ENCODE measurements around the gene ZNF555. TPM values are rescaled to one million over a fixed set of nuclear protein-coding genes. Genes with fewer than 3 reads are reported as not detected.

The ZNF555 gene
- total and polyA plus RNA-seq, 10 donors = 1.4 to 10.8 (median 7.2) TPM

- Histone ChIP-seq H3K4me1 (no peaks in the 10 kb centered on the region), H3K27ac (no peak overlapping the region), H3K4me3 (no peak overlapping the region), H3K27me3 (replicated peaks in 1 of 7) (no peaks in the 10 kb centered on the region), H3K36me3 (peaks cover 0 to 98% (median 65%) of the 10 kb centered on the region in 6 donors), H3K9me3 (no peaks in the 10 kb centered on the region)
- no peak for TF ChIP-seq CTCF (IDR thresholded peaks at IDR 0.05 in 8 of 11, conservative IDR thresholded peaks at IDR 0.05 in 3 of 11)
- no peak for TF ChIP-seq POLR2AphosphoS5 (IDR thresholded peaks at IDR 0.05)
- TF ChIP-seq POLR2A (IDR thresholded peaks at IDR 0.05) = no peak
- intact Hi-C loops (cut with DNase I; ENCODE audit: low total_unique reads) = no loop called here
- 97 to 99% (median 98%) methylated on average over 20 to 28 of the region's 28 CpGs for WGBS, 5 donors
- DNase-seq = no peak
These were observed 35.9 kb upstream of the ZNF555 start for GRCh38 chr19:2805261-2805900.

GRCh38 chr19:2805991-2806649 lies 35.2 kb upstream of the ZNF555 start:
- intact Hi-C loops (cut with DNase I; ENCODE audit: low total_unique reads) = no loop called here
- Histone ChIP-seq H3K36me3 (peaks cover 0 to 98% (median 65%) of the 10 kb centered on the region in 6 donors), H3K4me3 (no peak overlapping the region), H3K4me1 (no peaks in the 10 kb centered on the region), H3K27me3 (replicated peaks in 1 of 7) (no peaks in the 10 kb centered on the region), H3K27ac (no peak overlapping the region), H3K9me3 (no peaks in the 10 kb centered on the region)
- TF ChIP-seq POLR2A (IDR thresholded peaks at IDR 0.05) (no peak), CTCF (IDR thresholded peaks at IDR 0.05 in 8 of 11, conservative IDR thresholded peaks at IDR 0.05 in 3 of 11) (no peak), POLR2AphosphoS5 (IDR thresholded peaks at IDR 0.05) (no peak)
- no peak for DNase-seq
- 86 to 98% (median 92%) methylated on average over 19 to 23 of the region's 23 CpGs for WGBS, 5 donors

- no peak for DNase-seq
- Histone ChIP-seq H3K27me3 (replicated peaks in 1 of 7) (no peaks in the 10 kb centered on the region), H3K9me3 (no peaks in the 10 kb centered on the region), H3K4me1 (no peaks in the 10 kb centered on the region), H3K36me3 (peaks cover 0 to 98% (median 64%) of the 10 kb centered on the region in 6 donors), H3K4me3 (no peak overlapping the region), H3K27ac (no peak overlapping the region)
- WGBS, 5 donors = 93 to 100% (median 97%) methylated on average over 25 to 34 of the region's 34 CpGs
- intact Hi-C loops (cut with DNase I; ENCODE audit: low total_unique reads) = no loop called here
- TF ChIP-seq CTCF (IDR thresholded peaks at IDR 0.05 in 8 of 11, conservative IDR thresholded peaks at IDR 0.05 in 3 of 11) (no peak), POLR2AphosphoS5 (IDR thresholded peaks at IDR 0.05) (no peak), POLR2A (IDR thresholded peaks at IDR 0.05) (no peak)
These were observed 34.4 kb upstream of the ZNF555 start for GRCh38 chr19:2806736-2807378.
